Ovary (tissue), 9 donors: ENCODE data around the gene FTH1. TPM values are rescaled to one million over a fixed set of nuclear protein-coding genes. Genes with fewer than 3 reads are reported as not detected.

Experiments
- DNase-seq, 5 donors: peaks; one replicate each; pipeline ENCODE4 v3.0.0-alpha.2; 2019 to 2020
- H3K27ac ChIP-seq, 2 donors: fragments of 200-600 bp; one replicate each; pipeline versions ENCODE4 v1.5.1 to v1.8.0; 2019 to 2022
- H3K27me3 ChIP-seq: fragments of 200-600 bp; one replicate; pipeline ENCODE4 v1.8.0; 2022
- H3K36me3 ChIP-seq: fragments of 200-600 bp; sonication (generic); one replicate; pipeline ENCODE4 v1.5.1; 2019
- H3K4me1 ChIP-seq: one replicate; pipeline ENCODE4 v1.8.1; 2013; ENCODE audit warnings: mild to moderate bottlenecking, moderate library complexity; ENCODE audit not compliant: insufficient read depth
- H3K4me3 ChIP-seq: fragments of 200-600 bp; sonication (generic); one replicate; pipeline ENCODE4 v1.5.1; 2017
- H3K9me3 ChIP-seq, 2 donors: fragments of 200-600 bp in 1 of 2; sonication (generic) in 1 of 2; one replicate each; pipeline versions ENCODE4 v1.5.1 to v1.8.1; 2013 to 2019; ENCODE audit warnings: mild to moderate bottlenecking in 1 of 2, moderate library complexity in 1 of 2
- EP300 ChIP-seq: sonication (generic); formaldehyde crosslinking; IDR thresholded peaks from one replicate; pipeline ENCODE4 v1.6.1; 2017; ENCODE audit warnings: antibody characterized with exemption
- POLR2A ChIP-seq: fragments of 450-650 bp; IDR thresholded peaks from one replicate; pipeline ENCODE4 v1.6.1; 2017; ENCODE audit warnings: antibody characterized with exemption, mild to moderate bottlenecking, moderate library complexity
- WGBS, 3 donors: extraction: QIAGEN DNeasy Blood & Tissue Kit in 1 of 3; methylation state at CpG; one replicate each; pipeline versions ENCODE4 v1.1.5 to v1.1.7; 2013 to 2017; 5-methylcytosine and 5-hydroxymethylcytosine counted together
- intact Hi-C, 4 donors: fragments of 100-400 bp; cut with DNase I; formaldehyde crosslinking; loops; one replicate each; pipeline versions ENCODE4 v1.11.0 to v1.15.1; 2022 to 2023
- polyA plus RNA-seq, 2 donors: library from polyadenylated mRNA; stranded (reverse); fragments of 200-250 nt in 1 of 2; fragments of 350-450 nt in 1 of 2; fragmentation: Illumina TruSeq in 1 of 2; extraction: RNeasy Lipid Tissue Mini Kit (QIAGEN cat#74804) in 1 of 2; gene quantifications; one replicate each; pipeline ENCODE4 v1.2.3, GENCODE V29; 2013 to 2014
- small RNA-seq: library from RNA; depleted of rRNA; stranded (forward); fragments of <200 nt; gene quantifications from one replicate; pipeline ENCODE3, GENCODE V24; 2016
- total RNA-seq, 7 donors: library from RNA; depleted of rRNA in 2 of 7; stranded (reverse); fragments of >200 nt in 2 of 7; fragmentation: NEBNext Ultra II Directional in 3 of 7; extraction: Animal tissue kit (Norgen Biotek cat#: 25700) in 3 of 7; gene quantifications; one replicate each; pipeline versions ENCODE4 v1.1.0 to v1.2.4, GENCODE V29; 2016 to 2023
- TF ChIP-seq, protein P1 (sequence below), 3 donors: fragments of 450-650 bp in 2 of 3; fragments of 200-600 bp in 1 of 3; IDR thresholded peaks; one replicate each; pipeline versions ENCODE4 v1.5.1 to v1.8.0; 2016 to 2022; ENCODE audit warnings: antibody characterized with exemption in 3 of 3, mild to moderate bottlenecking in 1 of 3
- donor health status: DM: no; HTN: no; CAD: no; lungs with moderate emphysema.
- donor health status: DM: no; HTN: no; CAD: no.
- donor health status: Bipolar disorder and iron deficiency.
- donor health status: DM: yes; HTN: yes; CAD: no.
- donor health status: DM: no; HTN: no; CAD: no.
- donor health status: DM: yes; HTN: yes; CAD: no.

FTH1 gene
- total and polyA plus RNA-seq, 9 donors: 1,118 to 5,649 (median 2,155) TPM

DNA sequence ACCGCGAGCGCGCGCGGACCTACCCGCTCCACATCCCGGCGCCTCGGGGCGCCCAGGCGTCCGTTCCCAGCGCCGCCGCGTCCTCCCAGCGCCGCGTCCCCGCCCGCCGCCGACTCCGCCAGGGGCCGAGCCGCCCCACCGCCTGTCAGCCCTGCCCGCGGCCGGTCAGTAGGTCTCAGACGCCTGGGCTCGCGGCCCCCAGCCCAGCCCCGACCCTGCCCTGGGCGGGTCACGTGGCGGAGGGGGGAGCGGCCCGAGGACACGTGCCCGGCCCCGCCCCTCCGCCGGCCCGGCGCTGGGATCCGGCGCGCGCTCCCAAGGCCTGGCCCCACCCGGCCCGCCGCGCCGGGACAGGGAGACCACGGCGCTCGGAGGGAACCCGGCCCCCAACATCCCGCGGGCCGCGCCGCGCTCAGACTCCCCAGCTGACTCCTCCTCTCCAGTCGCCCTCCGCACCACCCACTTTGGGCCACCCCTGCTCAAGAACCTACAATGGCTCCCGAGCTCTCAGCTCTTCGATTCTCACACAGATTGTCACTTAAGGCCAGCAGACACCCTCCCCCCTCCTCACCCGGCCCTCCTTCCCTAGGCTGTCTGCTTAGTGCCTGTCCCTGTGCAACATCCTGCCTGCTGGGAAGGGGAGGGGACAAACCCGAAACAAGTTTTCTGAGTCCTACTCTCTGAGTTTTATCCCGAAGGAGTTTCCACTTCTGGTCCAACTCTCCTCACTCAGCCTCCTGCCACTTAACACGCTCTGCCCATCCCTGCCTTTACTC, 49.9 kb downstream of the FTH1 start, which contains the start of gene RAB3IL1:
TSS of gene RAB3IL1 (minus strand) at position 233 of the 776 bp plus-strand sequence. CDS start at position 34, 199 bp downstream.
- intact Hi-C loops: no loop called here
- Histone ChIP-seq H3K9me3 (no peaks in the 10 kb centered on the region), H3K36me3 (no peaks in the 10 kb centered on the region), H3K4me1 (peaks cover 20% of the 10 kb centered on the region), H3K27me3 (no peaks in the 10 kb centered on the region), H3K4me3 (peak within 1 kb of the TSS; percentile 62), H3K27ac (peak within 1 kb of the TSS; percentile 91 to 98)
- WGBS, 3 donors: 3 to 6% (median 3%) methylated on average over 28 to 74 of the region's 74 CpGs
- TF ChIP-seq, protein P1, sequence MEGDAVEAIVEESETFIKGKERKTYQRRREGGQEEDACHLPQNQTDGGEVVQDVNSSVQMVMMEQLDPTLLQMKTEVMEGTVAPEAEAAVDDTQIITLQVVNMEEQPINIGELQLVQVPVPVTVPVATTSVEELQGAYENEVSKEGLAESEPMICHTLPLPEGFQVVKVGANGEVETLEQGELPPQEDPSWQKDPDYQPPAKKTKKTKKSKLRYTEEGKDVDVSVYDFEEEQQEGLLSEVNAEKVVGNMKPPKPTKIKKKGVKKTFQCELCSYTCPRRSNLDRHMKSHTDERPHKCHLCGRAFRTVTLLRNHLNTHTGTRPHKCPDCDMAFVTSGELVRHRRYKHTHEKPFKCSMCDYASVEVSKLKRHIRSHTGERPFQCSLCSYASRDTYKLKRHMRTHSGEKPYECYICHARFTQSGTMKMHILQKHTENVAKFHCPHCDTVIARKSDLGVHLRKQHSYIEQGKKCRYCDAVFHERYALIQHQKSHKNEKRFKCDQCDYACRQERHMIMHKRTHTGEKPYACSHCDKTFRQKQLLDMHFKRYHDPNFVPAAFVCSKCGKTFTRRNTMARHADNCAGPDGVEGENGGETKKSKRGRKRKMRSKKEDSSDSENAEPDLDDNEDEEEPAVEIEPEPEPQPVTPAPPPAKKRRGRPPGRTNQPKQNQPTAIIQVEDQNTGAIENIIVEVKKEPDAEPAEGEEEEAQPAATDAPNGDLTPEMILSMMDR (IDR thresholded peaks at IDR 0.05): no peak
- peak; percentile 81 for TF ChIP-seq POLR2A
- DNase-seq: peak; percentile 81 to 86 (median 82)

GRCh38 chr11:61916737-61917333, 50.6 kb downstream of the FTH1 start:
- H3K4me3 ChIP-seq: peak overlapping the region; percentile 62
- H3K4me1 ChIP-seq: peaks cover 25% of the 10 kb centered on the region
- 0 to 3% (median 2%) methylated on average over 28 to 32 of the region's 32 CpGs for WGBS, 3 donors
- H3K36me3 ChIP-seq: no peaks in the 10 kb centered on the region
- DNase-seq: peak; percentile 57 to 75 (median 67)
- intact Hi-C loops: no loop called here
- TF ChIP-seq, protein P1 (IDR thresholded peaks at IDR 0.05): peak in 1 of 3 donors; percentile 12
- TF ChIP-seq POLR2A (no peak), EP300 (no peak)
- H3K27ac ChIP-seq: peak overlapping the region; percentile 91 to 98
- no peaks in the 10 kb centered on the region for H3K9me3 ChIP-seq
- H3K27me3 ChIP-seq: no peaks in the 10 kb centered on the region

DNA sequence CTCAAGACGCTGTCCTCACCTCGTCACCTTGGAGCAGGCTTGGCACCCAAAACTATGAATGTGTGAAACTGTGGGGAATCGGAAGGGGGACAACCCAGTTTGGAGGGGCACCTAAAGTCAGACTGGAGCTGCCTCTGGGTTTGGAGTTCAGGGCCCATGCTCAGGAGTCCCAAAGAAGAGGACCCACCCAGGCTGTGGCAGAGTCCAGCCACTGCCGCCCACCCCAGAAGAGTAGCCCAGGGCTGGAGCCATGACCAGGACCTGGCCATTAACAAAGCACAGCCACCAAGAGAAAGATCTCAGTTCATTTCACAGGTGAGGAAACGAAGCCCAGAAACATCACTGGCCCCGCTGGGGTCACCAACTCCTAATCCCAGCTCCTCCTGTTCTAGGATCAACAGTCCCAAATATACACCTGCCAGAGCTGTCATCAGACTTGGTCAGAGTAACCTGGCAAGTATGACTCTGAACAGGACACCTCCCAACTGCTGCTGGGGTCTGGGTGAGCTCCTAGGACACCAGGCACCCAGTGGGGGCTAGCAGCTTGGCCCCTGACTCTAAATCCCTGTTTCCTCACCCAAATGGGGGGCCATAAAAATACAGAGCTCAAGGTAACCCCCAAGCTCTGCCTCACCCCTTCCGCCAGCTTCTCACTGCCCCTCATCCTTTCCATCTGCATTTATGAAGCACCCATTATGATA, 52.8 kb downstream of the FTH1 start:
- TF ChIP-seq EP300: no peak
- TF ChIP-seq, protein P1 (IDR thresholded peaks at IDR 0.05): no peak
- no peaks in the 10 kb centered on the region for H3K27me3 ChIP-seq
- H3K27ac ChIP-seq: peak overlapping the region in 1 of 2 donors; percentile 91
- H3K4me3 ChIP-seq: no peak overlapping the region
- WGBS, 3 donors: 89 to 93% (median 91%) methylated on average over 7 of the region's 7 CpGs
- intact Hi-C loops: no loop called here
- H3K9me3 ChIP-seq: no peaks in the 10 kb centered on the region
- peak in 3 of 5 donors; percentile 16 to 21 (median 18) for DNase-seq
- H3K36me3 ChIP-seq: no peaks in the 10 kb centered on the region
- peaks cover 44% of the 10 kb centered on the region for H3K4me1 ChIP-seq

Small RNAs within 50 kb of the gene (small RNA-seq; reads per million reads assigned to genes)
- not detected for gene RNU6-1243P

Other genes with a start within 250 kb of the FTH1 start
- gene MYRF, start 215.0 kb downstream of the FTH1 start, total RNA-seq: 100 to 1,000 TPM in 1 of 7 donors, 10 to 100 TPM in 6; 11.3 to 109 (median 41.3) TPM
- gene MYRF, start 215.0 kb downstream of the FTH1 start, polyA plus RNA-seq: 1 to 10 TPM; 6.6 to 6.7 TPM
- gene TMEM258, start 175.0 kb downstream of the FTH1 start, total RNA-seq: 100 to 1,000 TPM in 5 of 7 donors, 10 to 100 TPM in 2; 32.2 to 131 (median 117) TPM
- gene TMEM258, start 175.0 kb downstream of the FTH1 start, polyA plus RNA-seq: 100 to 1,000 TPM; 170 to 192 TPM
- gene FEN1, start 174.7 kb downstream of the FTH1 start, total RNA-seq: 1 to 10 TPM; 3.7 to 8.6 (median 5.2) TPM
- 1 to 10 TPM; 4.4 to 4.7 TPM for gene FEN1, start 174.7 kb downstream of the FTH1 start, polyA plus RNA-seq
- 100 to 1,000 TPM in 1 of 7 donors, 10 to 100 TPM in 6; 16.2 to 242 (median 53.7) TPM for gene FADS1, start 150.6 kb downstream of the FTH1 start, total RNA-seq
- 10 to 100 TPM; 20.1 to 45.3 TPM for gene FADS1, start 150.6 kb downstream of the FTH1 start, polyA plus RNA-seq
- 100 to 1,000 TPM in 1 of 7 donors, 10 to 100 TPM in 4, 1 to 10 TPM in 2; 6.3 to 298 (median 26.2) TPM for gene FADS2, start 139.3 kb downstream of the FTH1 start, total RNA-seq
- gene FADS2, start 139.3 kb downstream of the FTH1 start, polyA plus RNA-seq: 10 to 100 TPM; 20.6 to 96.9 TPM
- gene FADS3, start 76.1 kb downstream of the FTH1 start, total RNA-seq: 10 to 100 TPM; 21.9 to 85.8 (median 41.3) TPM
- 10 to 100 TPM; 10.6 to 52.3 TPM for gene FADS3, start 76.1 kb downstream of the FTH1 start, polyA plus RNA-seq
- gene RAB3IL1, start 50.1 kb downstream of the FTH1 start, total RNA-seq: 10 to 100 TPM; 14.1 to 90.0 (median 53.8) TPM
- gene RAB3IL1, start 50.1 kb downstream of the FTH1 start, polyA plus RNA-seq: 10 to 100 TPM in 1 of 2 donors, 1 to 10 TPM in 1; 4.5 to 42.8 TPM
- 10 to 100 TPM in 1 of 7 donors, 1 to 10 TPM in 6; 1.0 to 17.8 (median 6.1) TPM for gene BEST1, start 17.3 kb downstream of the FTH1 start, total RNA-seq
- 1 to 10 TPM; 3.5 to 4.0 TPM for gene BEST1, start 17.3 kb downstream of the FTH1 start, polyA plus RNA-seq
- gene INCENP, start 156.4 kb upstream of the FTH1 start, total RNA-seq: 10 to 100 TPM in 6 of 7 donors, 1 to 10 TPM in 1; 7.6 to 20.0 (median 16.5) TPM
- 10 to 100 TPM in 1 of 2 donors, 1 to 10 TPM in 1; 6.6 to 11.7 TPM for gene INCENP, start 156.4 kb upstream of the FTH1 start, polyA plus RNA-seq
- not detected for gene SCGB1D1, start 222.6 kb upstream of the FTH1 start, total RNA-seq
- gene SCGB1D1, start 222.6 kb upstream of the FTH1 start, polyA plus RNA-seq: not detected
- 100 to 1,000 TPM in 1 of 7 donors, 10 to 100 TPM in 2, 1 to 10 TPM in 2, not detected in 2; 3.4 to 112 (median 14.4) TPM for gene SCGB2A1, start 241.0 kb upstream of the FTH1 start, total RNA-seq
- gene SCGB2A1, start 241.0 kb upstream of the FTH1 start, polyA plus RNA-seq: under 1 TPM in 1 of 2 donors, not detected in 1; 0.68 TPM